ENCODE measurements around the gene KRT3. TPM values are rescaled to one million over a fixed set of nuclear protein-coding genes. Genes with fewer than 3 reads are reported as not detected.
A peak's percentile ranks its signal among the peaks of the same experiment; 100 is the strongest.
"Not testable (repeated sequence)": the region's sequence is repeated elsewhere in the genome, so short reads cannot be mapped to it uniquely, and the experiment has no call there.

Gene KRT3
- total RNA-seq, 2 experiments from 2014 or later: not detected

- Mint-ChIP-seq H3K27me3 (no peaks in the 10 kb centered on the region), H3K9me3 (no peaks in the 10 kb centered on the region), H3K27ac (no peak overlapping the region), H3K36me3 (no peaks in the 10 kb centered on the region), H3K4me3 (no peak overlapping the region), H3K4me1 (ENCODE audit: low read depth) (no peaks in the 10 kb centered on the region)
- DNase-seq: no peak
- ChIA-PET CTCF (no interaction called here), POLR2A (no interaction called here)
- intact Hi-C loops (cut with micrococcal nuclease): no loop called here
These were observed 43.4 kb downstream of the KRT3 start for GRCh38 chr12:52752516-52752915.

- ChIA-PET CTCF (no interaction called here), POLR2A (no interaction called here)
- DNase-seq: no peak
- H3K4me1 Mint-ChIP-seq (ENCODE audit: low read depth): no peaks in the 10 kb centered on the region
- H3K4me3 Mint-ChIP-seq: no peak overlapping the region
- intact Hi-C loops (cut with micrococcal nuclease): no loop called here
- H3K36me3 Mint-ChIP-seq: no peaks in the 10 kb centered on the region
- H3K27me3 Mint-ChIP-seq: no peaks in the 10 kb centered on the region
- no peaks in the 10 kb centered on the region for H3K9me3 Mint-ChIP-seq
- no peak overlapping the region for H3K27ac Mint-ChIP-seq
These were observed 44.1 kb downstream of the KRT3 start for GRCh38 chr12:52751795-52752194.

- H3K4me1 Mint-ChIP-seq (ENCODE audit: low read depth); H3K27ac Mint-ChIP-seq; CTCF ChIA-PET; intact Hi-C loops (cut with micrococcal nuclease); DNase-seq; H3K27me3 Mint-ChIP-seq; H3K4me3 Mint-ChIP-seq; H3K36me3 Mint-ChIP-seq; H3K9me3 Mint-ChIP-seq; POLR2A ChIA-PET: not testable (repeated sequence)
These were observed 45.4 kb downstream of the KRT3 start for GRCh38 chr12:52750532-52750931.

- CTCF ChIA-PET: interaction anchor here (1.2 kb wide), 1 partner anchor 121 kb away, joined by 4 read pairs; no protein-coding TSS in a partner anchor
- H3K27me3 Mint-ChIP-seq: peaks cover under 1% of the 10 kb centered on the region
- no peaks in the 10 kb centered on the region for H3K4me1 Mint-ChIP-seq (ENCODE audit: low read depth)
- intact Hi-C loops (cut with micrococcal nuclease): no loop called here
- H3K36me3 Mint-ChIP-seq: no peaks in the 10 kb centered on the region
- no peak overlapping the region for H3K4me3 Mint-ChIP-seq
- no peaks in the 10 kb centered on the region for H3K9me3 Mint-ChIP-seq
- no peak overlapping the region for H3K27ac Mint-ChIP-seq
- DNase-seq: no peak
- POLR2A ChIA-PET: no interaction called here
These were observed 46.1 kb downstream of the KRT3 start for GRCh38 chr12:52749827-52750226.

GRCh38 chr12:52748578-52748977 lies 47.3 kb downstream of the KRT3 start:
- intact Hi-C loops (cut with micrococcal nuclease): no loop called here
- Mint-ChIP-seq H3K36me3 (no peaks in the 10 kb centered on the region), H3K9me3 (no peaks in the 10 kb centered on the region), H3K27me3 (peaks cover 2% of the 10 kb centered on the region), H3K4me1 (ENCODE audit: low read depth) (no peaks in the 10 kb centered on the region), H3K27ac (no peak overlapping the region), H3K4me3 (no peak overlapping the region)
- ChIA-PET POLR2A (no interaction called here), CTCF (interaction anchor here (1.2 kb wide), 1 partner anchor 122 kb away, joined by 4 read pairs; no protein-coding TSS in a partner anchor)
- DNase-seq: no peak

DNA sequence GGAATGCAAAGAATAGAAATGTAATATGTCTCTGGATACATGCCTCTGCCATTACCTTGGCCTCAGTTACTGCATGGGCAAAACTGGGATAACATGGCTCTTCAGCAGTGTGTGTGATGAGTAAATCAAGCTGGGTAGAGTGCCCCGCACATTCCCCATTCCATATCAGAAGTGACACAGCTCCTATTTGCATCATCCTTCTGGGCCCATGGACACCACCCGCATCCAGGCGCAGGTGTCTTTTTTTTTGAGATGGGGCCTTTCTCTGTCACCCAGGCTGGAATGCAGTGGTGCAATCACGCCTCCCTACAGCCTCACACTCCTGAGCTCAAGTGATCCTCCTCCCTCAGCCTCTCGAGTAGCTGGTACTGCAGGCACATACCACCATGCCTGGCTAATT lies 50.4 kb downstream of the KRT3 start:
- H3K4me3 Mint-ChIP-seq: no peak overlapping the region
- no peaks in the 10 kb centered on the region for H3K9me3 Mint-ChIP-seq
- peaks cover 8% of the 10 kb centered on the region for H3K27me3 Mint-ChIP-seq
- DNase-seq: no peak
- no peak overlapping the region for H3K27ac Mint-ChIP-seq
- no peaks in the 10 kb centered on the region for H3K36me3 Mint-ChIP-seq
- no peaks in the 10 kb centered on the region for H3K4me1 Mint-ChIP-seq (ENCODE audit: low read depth)
- intact Hi-C loops (cut with micrococcal nuclease): no loop called here
- ChIA-PET POLR2A (no interaction called here), CTCF (no interaction called here)

DNA sequence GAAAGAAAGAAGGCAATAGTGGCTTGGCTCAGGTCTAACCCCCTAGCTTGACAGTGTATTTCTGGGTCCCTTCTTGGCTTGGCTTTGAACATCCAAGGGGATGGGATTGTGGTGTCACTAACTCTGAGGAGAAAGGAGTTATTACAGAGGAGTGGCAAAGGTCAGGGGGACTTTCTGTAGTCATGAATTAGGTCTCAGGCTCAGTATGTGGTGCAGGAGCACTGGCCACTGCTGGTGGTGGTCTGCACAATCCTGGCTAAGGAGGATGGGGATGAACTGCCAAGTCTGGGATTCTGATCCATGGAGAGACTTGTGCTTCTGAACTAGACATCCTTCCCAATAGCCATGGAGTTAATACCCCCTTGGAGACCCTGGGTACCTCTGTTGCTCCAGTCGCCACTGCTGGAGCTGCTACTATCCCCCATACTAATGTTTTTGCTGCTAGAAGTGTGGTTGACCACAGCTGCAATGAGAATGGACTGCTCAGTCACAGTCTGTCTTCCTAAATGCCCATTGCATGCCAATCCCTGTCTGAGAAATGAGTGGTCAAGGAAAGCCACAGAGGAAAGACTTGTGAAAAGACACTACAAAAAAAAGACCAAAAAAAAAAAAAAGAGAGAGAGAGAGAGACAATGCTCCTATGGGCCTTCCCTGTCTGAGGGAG lies 51.3 kb downstream of the KRT3 start:
- intact Hi-C loops (cut with micrococcal nuclease): no loop called here

GRCh38 chr12:52742822-52743457 lies 53.0 kb downstream of the KRT3 start:
- Mint-ChIP-seq H3K27me3 (peaks cover 16% of the 10 kb centered on the region), H3K36me3 (no peaks in the 10 kb centered on the region), H3K27ac (no peak overlapping the region), H3K4me1 (ENCODE audit: low read depth) (no peaks in the 10 kb centered on the region), H3K4me3 (no peak overlapping the region), H3K9me3 (no peaks in the 10 kb centered on the region)
- no peak for DNase-seq
- POLR2A ChIA-PET: no interaction called here
- intact Hi-C loops (cut with micrococcal nuclease): no loop called here
- CTCF ChIA-PET: no interaction called here

More for the DNA sequence above, 51.3 kb downstream of the KRT3 start:
- Mint-ChIP-seq H3K27ac (no peak overlapping the region), H3K4me3 (no peak overlapping the region), H3K27me3 (peaks cover 13% of the 10 kb centered on the region), H3K9me3 (no peaks in the 10 kb centered on the region), H3K36me3 (no peaks in the 10 kb centered on the region), H3K4me1 (ENCODE audit: low read depth) (no peaks in the 10 kb centered on the region)
- ChIA-PET POLR2A (no interaction called here), CTCF (no interaction called here)
- no peak for DNase-seq

- Mint-ChIP-seq H3K27ac (no peak overlapping the region), H3K4me1 (ENCODE audit: low read depth) (no peaks in the 10 kb centered on the region), H3K27me3 (peaks cover 16% of the 10 kb centered on the region), H3K36me3 (no peaks in the 10 kb centered on the region), H3K4me3 (no peak overlapping the region), H3K9me3 (no peaks in the 10 kb centered on the region)
- no peak for DNase-seq
- POLR2A ChIA-PET: no interaction called here
- CTCF ChIA-PET: no interaction called here
- intact Hi-C loops (cut with micrococcal nuclease): no loop called here
These were observed 53.7 kb downstream of the KRT3 start for GRCh38 chr12:52742196-52742580.

DNA sequence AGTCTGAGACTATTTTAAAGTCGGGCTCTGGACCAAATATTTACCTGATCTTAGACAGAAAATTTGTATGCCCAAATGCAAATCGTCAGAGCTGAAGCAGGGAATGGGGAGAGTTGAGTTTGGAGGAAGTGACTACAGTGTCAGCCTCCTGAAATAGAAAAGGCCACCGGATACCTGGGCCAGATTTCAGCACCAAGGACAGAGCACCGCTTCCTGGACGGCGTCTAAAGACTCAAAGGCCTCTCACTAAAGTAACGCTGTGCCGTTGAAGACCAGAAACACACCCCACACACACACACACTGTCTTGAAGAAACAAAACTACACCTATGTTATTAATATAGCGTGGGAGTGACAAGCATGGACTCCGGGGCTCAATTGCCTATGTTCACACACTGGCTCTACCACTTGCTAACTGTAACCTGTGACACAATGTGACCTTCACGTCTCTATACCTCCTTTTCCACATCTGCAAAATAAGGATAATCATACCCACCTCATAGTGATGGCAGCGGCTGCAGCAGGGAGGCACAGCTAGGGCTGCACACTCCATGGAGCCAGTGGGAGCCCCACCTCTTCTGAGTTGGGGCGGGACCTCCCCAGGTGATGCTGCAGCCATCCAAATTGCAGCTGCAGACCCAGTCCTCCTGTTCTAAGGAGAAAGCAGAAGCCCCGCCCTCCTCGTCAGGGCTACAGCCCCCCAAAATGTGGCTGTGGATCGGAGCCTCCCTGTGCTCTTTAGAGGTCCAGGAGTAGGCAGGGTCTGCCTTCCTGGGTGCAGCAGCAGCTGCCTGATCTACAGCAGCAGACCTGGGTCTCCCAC lies 54.3 kb downstream of the KRT3 start:
- CTCF ChIA-PET: no interaction called here

GRCh38 chr12:52740584-52740983 lies 55.3 kb downstream of the KRT3 start:
- Mint-ChIP-seq H3K4me1 (ENCODE audit: low read depth) (no peaks in the 10 kb centered on the region), H3K36me3 (no peaks in the 10 kb centered on the region), H3K27ac (no peak overlapping the region), H3K4me3 (no peak overlapping the region), H3K9me3 (no peaks in the 10 kb centered on the region), H3K27me3 (peaks cover 16% of the 10 kb centered on the region)
- POLR2A ChIA-PET: no interaction called here
- intact Hi-C loops (cut with micrococcal nuclease): no loop called here
- CTCF ChIA-PET: interaction anchor here (1.5 kb wide), 1 partner anchor 144 kb away, joined by 3 read pairs; no protein-coding TSS in a partner anchor
- no peak for DNase-seq

More for the DNA sequence above, 54.3 kb downstream of the KRT3 start:
- Mint-ChIP-seq H3K9me3 (no peaks in the 10 kb centered on the region), H3K4me1 (ENCODE audit: low read depth) (no peaks in the 10 kb centered on the region), H3K36me3 (no peaks in the 10 kb centered on the region), H3K27me3 (peaks cover 16% of the 10 kb centered on the region), H3K27ac (no peak overlapping the region), H3K4me3 (no peak overlapping the region)
- intact Hi-C loops (cut with micrococcal nuclease): no loop called here
- peak; percentile 69 for DNase-seq
- POLR2A ChIA-PET: no interaction called here

DNA sequence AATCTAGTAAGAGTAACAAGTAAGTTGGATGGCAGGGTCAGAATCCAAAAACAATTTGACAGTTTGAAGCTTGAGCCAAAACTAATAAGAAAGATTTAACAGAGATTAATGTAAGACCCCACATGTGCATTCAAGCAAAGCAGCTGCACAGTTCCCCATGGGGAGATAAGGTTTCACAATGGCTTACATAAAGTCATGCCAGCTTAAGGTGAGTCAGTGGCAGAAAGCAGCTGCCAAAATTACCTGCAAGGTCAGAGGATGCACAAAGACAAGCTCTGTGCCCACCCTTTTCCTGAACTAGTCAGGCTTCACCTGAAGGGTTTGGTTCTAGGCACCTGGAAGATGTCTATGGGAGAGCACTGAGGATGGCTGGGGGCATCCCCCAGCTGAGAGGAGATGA lies 56.0 kb downstream of the KRT3 start:
- Mint-ChIP-seq H3K36me3 (no peaks in the 10 kb centered on the region), H3K9me3 (no peaks in the 10 kb centered on the region), H3K27me3 (peaks cover 16% of the 10 kb centered on the region), H3K4me3 (no peak overlapping the region), H3K27ac (no peak overlapping the region), H3K4me1 (ENCODE audit: low read depth) (no peaks in the 10 kb centered on the region)
- POLR2A ChIA-PET: no interaction called here
- CTCF ChIA-PET: interaction anchor here (1.5 kb wide), 1 partner anchor 145 kb away, joined by 3 read pairs; no protein-coding TSS in a partner anchor
- DNase-seq: no peak
- intact Hi-C loops (cut with micrococcal nuclease): no loop called here
